GM10266 (cell line): ENCODE results near the gene ACY1.

Source experiments
- DNase-seq: peaks from one replicate; pipeline ENCODE4 v3.0.0; 2012; ENCODE audit errors: extremely low spot score
- TF ChIP-seq, protein P1 (sequence below): IDR thresholded peaks from 2 replicates; pipeline ENCODE4 v1.5.1; 2012; ENCODE audit warnings: mild to moderate bottlenecking, low read depth; ENCODE audit not compliant: control insufficient read depth, insufficient read depth; ENCODE audit errors: missing control alignments

The ACY1 gene

DNA sequence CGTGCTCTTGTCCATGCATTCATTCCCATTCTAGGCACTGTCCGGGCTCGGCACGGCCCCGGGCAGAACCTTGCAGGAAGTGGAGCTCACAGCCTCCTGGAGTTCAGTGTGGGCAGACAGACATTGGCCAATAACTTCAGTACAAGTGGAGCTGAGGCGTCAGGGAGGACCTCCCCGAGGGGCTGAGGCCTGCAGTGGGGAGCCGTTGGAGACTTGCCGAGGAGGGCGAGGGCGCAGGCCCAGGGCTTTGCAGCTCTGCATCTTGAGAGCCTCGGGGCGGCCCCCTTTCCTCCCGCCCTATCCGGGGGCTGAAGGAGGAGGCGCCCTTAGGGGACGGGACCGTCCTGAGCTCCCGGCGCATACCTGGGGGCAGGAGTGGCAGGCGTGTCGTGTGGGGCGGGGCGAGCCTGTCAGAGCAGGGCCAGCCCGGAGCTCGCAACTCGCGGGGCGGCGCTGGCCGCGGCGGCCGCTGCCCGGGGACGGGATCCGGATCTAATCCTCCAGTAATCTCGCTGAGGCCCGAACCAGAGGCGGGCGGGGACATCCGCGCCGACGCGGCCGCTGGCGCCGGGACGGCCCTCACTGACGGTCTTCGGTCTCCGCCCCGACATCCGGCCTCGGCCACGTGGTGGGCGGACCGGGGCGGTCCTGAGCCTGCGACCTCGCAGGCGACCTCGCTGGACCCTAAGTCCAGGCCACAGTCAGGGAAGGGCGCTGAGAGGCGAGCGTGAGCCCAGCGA, at the start of gene ACY1:
Gene ACY1 (plus strand): TSS at position 698 of the 740 bp plus-strand sequence. CDS start 530 bp downstream, outside the sequence.
- TF ChIP-seq, protein P1, sequence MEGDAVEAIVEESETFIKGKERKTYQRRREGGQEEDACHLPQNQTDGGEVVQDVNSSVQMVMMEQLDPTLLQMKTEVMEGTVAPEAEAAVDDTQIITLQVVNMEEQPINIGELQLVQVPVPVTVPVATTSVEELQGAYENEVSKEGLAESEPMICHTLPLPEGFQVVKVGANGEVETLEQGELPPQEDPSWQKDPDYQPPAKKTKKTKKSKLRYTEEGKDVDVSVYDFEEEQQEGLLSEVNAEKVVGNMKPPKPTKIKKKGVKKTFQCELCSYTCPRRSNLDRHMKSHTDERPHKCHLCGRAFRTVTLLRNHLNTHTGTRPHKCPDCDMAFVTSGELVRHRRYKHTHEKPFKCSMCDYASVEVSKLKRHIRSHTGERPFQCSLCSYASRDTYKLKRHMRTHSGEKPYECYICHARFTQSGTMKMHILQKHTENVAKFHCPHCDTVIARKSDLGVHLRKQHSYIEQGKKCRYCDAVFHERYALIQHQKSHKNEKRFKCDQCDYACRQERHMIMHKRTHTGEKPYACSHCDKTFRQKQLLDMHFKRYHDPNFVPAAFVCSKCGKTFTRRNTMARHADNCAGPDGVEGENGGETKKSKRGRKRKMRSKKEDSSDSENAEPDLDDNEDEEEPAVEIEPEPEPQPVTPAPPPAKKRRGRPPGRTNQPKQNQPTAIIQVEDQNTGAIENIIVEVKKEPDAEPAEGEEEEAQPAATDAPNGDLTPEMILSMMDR: no peak
- DNase-seq: peak; percentile 97

DNA sequence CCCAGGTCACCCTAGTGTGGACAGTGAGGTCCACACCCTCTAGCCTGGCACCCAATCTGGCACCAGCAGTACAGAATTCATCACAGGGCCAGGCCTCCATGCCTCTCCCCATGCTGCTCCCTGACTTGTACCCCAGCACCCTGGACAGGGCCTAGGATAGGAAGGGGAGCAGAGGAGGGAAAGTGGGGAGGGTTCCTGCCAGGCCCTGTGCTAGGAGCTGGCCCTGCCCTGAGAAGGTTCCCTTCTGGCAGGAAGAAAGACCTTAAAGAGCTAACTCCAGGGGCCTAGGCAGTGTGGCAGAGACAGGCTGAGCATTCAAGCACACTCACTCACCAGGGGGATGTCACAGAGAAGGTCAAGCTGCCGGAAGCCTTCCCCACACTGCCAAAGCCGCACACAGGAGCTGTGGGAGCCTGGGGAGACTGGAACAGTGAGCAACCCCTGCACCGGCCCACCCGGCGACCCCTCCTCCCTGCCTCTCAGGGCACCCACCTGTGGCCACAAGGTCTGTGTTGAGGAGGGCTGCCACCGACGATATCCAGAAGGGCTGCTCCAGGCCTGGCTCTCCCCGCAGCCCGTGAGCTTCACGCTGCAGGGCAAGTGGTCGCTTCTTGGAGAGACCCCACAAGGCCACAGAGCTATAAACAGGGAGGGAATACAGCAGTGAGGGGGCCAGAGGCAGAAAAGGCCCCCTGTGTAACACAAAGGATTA, 49.0 kb upstream of the ACY1 start:
- TF ChIP-seq, protein P1: no peak

DNA sequence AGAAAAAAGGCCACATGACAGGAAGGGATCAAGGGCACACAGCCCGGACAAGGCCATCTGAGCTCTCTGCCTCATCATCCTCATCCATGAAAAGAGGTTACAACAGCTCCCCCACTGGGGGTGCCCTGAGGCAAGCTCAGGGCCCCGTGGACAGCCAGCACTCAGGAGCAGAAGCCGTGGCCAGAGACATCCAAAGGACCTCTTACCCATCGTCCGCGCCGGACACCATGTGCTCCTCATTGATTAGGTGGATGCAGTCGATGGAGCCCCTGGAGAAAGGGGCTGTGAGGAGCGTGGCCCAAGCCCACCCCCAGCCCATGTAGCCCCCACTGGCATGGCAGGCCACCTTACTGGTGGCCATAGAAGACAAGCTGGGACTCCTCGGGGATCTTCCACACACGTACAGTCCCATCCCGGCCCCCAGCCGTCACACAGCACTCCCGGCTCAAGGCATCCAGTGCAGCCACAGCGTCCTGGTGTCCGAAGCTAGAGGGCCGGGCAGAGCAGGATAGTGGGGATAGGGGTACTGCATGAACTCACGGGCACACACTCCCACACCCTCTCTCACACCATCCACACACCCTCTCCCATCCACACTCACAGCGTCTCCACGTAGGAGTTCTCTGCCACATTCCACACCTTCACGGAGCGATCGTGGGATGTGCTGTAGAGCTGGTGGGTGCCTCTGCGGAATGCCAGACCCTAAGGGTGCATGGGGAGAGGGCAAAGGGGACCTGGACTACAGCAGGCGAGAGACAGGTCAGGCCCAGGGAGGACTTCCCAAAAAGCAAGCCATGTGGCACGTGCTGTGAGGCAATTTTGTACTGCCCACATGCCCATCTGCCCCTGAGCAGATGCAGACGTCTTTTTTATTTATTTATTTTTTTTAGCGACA, 48.1 kb upstream of the ACY1 start:
- TF ChIP-seq, protein P1: no peak
- no peak for DNase-seq

More for the DNA sequence above, 49.0 kb upstream of the ACY1 start:
- no peak for DNase-seq

DNA sequence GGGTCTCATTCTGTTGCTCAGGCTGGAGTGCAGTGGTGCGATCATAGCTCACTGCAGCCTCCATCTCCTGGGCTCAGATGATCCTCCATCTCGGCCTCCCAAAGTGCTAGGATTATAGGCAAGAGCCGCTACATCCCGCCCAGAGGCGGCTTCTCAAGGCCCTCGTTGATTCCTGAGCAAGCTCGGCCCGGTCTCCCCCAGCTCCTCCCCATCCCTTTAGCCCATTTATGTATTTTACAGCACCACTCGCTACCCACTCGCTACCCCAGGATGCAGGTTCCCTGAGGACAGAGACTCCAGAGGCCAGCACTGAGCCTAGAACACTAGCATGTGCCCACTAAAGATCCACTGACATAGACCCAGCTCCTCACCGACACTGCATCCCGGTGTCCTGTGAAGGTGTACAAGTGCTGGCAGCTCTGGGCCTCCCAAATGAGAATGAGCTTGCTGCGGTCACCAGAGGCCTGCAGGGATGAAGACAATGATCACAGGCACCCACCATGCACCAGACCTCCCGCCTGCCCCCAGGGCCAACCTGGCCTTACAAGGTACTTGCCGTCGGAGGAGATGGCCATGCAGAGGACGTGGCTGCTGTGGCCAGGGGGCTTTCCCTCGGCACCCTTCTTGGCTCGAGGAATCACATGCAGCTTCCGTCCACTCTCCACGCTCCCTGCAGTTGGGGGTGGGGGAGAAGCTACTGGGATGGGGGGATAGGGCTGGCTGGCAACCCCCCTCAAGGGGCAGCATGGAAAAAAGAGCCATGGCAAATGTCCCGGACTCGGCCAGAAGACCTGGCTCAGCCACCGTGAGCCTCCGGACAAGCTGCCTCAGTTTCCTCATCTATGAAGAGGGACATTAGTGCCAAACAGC, 47.2 kb upstream of the ACY1 start:
- DNase-seq: no peak
- TF ChIP-seq, protein P1: no peak

DNA sequence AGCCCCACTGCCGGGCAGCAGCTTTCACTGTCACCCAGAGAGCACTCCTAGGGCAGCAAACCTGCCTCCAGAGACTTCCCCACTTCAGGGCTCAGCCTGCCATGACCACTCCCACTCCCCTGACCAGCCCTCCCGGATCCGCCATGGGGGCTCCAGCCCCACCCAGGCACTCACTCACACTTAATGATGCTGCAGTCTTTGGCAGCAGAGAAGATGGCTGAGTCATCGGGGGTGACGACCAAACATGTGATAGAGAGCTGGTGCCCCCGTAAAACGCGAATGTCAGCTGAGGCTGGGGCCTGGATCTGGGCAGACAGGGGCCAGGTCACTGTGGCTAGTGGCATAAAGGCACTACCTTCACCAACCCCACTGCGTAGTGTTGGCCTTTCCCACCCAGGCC, 46.3 kb upstream of the ACY1 start:
- TF ChIP-seq, protein P1: no peak
- DNase-seq: no peak

DNA sequence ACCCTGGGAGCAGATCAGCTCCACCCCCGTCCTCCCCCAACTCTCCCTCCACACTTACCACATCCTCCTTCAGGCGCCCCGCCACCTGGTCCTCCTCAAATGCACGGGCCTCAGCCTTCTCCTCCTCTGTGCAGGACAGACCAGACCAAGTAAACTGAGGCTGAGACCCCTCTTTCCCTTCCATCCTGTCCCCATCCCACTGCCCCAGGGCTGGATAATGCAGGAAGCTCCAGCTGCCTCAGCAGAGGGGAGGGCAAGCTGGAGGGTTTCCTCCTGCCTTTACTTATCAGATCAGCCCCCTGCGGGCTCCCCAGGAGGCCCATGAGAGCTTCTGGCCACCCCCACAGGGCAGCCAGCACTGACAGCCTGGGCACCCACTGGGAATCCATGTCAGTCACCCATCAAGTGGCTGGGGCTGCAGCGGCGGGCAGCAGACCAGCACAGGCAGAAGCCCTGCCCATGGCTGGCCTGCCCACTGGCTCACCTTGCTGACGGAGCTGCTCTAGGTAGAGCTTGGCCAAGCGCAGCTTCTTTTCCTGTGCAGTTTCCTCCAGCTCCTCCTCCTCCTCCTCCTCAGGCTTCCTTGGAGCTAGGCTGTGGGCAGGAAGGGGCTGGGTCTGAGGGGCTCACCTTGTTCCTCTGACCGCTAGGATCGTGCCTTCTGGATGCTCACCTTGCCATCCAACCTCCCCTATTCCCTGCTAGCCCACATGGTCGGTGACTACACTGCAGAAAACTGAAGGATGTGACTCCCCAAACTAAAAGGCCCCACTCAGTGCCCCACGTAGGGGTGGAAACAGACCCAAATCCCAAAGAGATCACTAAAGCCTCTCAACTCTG, 45.5 kb upstream of the ACY1 start:
- TF ChIP-seq, protein P1: no peak
- no peak for DNase-seq
